ENCODE measurements around the gene LIMS1.
"Not testable (repeated sequence)": the region's sequence is repeated elsewhere in the genome, so short reads cannot be mapped to it uniquely, and the experiment has no call there.

Gene LIMS1

GRCh38 chr2:108653425-108653824 is 119.2 kb downstream of the LIMS1 start:
- not testable (repeated sequence) for H3K27me3 ChIP-seq (ENCODE audit: low read length); H3K36me3 ChIP-seq (ENCODE audit: low read length); H3F3A ChIP-seq (ENCODE audit: insufficient read depth); H3K9ac ChIP-seq (ENCODE audit: low read length); H4K20me1 ChIP-seq (ENCODE audit: low read depth, low read length); H3K79me2 ChIP-seq (ENCODE audit: insufficient read depth, low read length); H3K4me2 ChIP-seq (ENCODE audit: low read depth, low read length, poor library complexity, severe bottlenecking); H3K4me3 ChIP-seq (ENCODE audit: insufficient read depth, low read length, poor library complexity, severe bottlenecking); H3K27ac ChIP-seq (ENCODE audit: low read depth, low read length); H3K9me2 ChIP-seq (replicated peaks; ENCODE audit: insufficient read depth, low read length); H3K9me3 ChIP-seq (ENCODE audit: insufficient read depth, low read length); H2AFZ ChIP-seq (ENCODE audit: low read depth, low read length, severe bottlenecking)

DNA sequence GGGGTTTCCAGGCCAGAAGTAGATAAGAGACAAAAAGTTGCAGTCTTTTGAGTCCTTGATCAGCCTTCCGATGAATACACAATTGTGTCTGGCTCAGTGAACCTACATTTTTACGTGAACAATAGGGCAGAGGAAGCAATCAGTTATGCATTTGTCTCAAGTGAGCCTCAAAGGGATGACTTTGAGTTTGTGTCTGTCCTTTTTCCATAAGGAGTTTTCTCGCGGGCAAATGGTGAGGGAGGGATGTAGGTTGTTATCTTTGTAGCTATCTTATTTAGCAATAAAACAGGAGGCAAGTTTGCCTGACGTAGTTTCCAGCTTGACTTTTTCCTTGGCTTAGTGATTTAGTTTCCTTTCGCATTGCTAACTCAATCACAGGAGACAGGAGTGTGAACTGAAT is 119.6 kb downstream of the LIMS1 start:
- H3K9me2 ChIP-seq (replicated peaks; ENCODE audit: insufficient read depth, low read length); H3K27me3 ChIP-seq (ENCODE audit: low read length); H3F3A ChIP-seq (ENCODE audit: insufficient read depth); H3K9ac ChIP-seq (ENCODE audit: low read length); H4K20me1 ChIP-seq (ENCODE audit: low read depth, low read length); H3K4me2 ChIP-seq (ENCODE audit: low read depth, low read length, poor library complexity, severe bottlenecking); H3K27ac ChIP-seq (ENCODE audit: low read depth, low read length); H3K9me3 ChIP-seq (ENCODE audit: insufficient read depth, low read length); H3K79me2 ChIP-seq (ENCODE audit: insufficient read depth, low read length); H2AFZ ChIP-seq (ENCODE audit: low read depth, low read length, severe bottlenecking); H3K4me3 ChIP-seq (ENCODE audit: insufficient read depth, low read length, poor library complexity, severe bottlenecking); H3K36me3 ChIP-seq (ENCODE audit: low read length): not testable (repeated sequence)

DNA sequence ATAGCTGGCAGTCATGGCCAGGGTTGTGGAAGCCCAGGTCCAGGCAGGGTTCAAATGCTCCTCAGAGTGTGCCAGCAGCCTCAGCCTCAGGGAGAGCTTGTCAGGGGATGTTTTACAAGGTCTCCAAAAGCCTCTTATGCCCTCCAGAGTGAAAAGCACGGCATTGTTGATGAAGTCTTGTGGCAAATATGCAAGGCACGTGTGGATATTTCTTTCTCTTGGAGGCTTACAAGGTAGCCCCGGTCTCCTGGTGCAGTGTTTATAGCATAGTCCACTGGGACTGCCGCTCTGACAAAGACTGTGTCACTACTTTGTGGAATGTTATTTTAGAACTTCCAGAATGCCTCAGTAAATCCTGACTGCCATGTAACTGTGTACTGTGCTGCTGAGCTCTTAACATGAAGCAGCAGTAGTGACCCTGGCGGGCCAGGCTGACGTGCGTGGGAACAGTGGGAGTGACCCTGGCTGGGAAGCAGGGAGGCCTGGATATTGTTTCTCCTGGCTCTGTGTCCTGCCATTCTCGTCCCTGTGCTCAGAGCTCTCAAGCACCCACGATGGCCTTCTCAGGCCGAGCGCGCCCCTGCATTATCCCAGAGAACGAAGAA is 120.4 kb downstream of the LIMS1 start:
- H3K9ac ChIP-seq (ENCODE audit: low read length); H4K20me1 ChIP-seq (ENCODE audit: low read depth, low read length); H3K4me2 ChIP-seq (ENCODE audit: low read depth, low read length, poor library complexity, severe bottlenecking); H3K9me3 ChIP-seq (ENCODE audit: insufficient read depth, low read length); H3K4me3 ChIP-seq (ENCODE audit: insufficient read depth, low read length, poor library complexity, severe bottlenecking); H3K9me2 ChIP-seq (replicated peaks; ENCODE audit: insufficient read depth, low read length); H2AFZ ChIP-seq (ENCODE audit: low read depth, low read length, severe bottlenecking); H3K27me3 ChIP-seq (ENCODE audit: low read length); H3F3A ChIP-seq (ENCODE audit: insufficient read depth); H3K36me3 ChIP-seq (ENCODE audit: low read length); H3K27ac ChIP-seq (ENCODE audit: low read depth, low read length); H3K79me2 ChIP-seq (ENCODE audit: insufficient read depth, low read length): not testable (repeated sequence)

DNA sequence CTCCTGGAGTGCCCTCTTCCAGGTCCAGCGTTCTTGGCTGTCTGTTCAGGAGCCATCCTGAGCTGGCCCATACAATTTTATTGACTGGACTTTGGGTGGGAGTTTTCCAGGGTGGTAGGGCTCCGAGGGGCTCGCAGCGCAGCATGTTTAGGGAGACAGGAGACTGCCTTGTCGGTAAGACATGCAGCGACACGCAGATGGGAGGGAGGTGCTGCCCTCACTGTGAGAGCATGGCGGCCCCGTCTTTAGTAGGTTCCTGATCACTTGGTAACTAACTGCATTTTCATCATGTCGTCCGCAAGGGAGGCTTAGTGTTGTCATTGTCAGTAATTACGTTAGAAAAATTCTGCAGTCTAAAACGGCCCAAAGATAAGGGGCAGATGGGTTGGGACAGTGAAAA is 121.0 kb downstream of the LIMS1 start:
- H3K4me2 ChIP-seq (ENCODE audit: low read depth, low read length, poor library complexity, severe bottlenecking); H3K79me2 ChIP-seq (ENCODE audit: insufficient read depth, low read length); H3F3A ChIP-seq (ENCODE audit: insufficient read depth); H3K36me3 ChIP-seq (ENCODE audit: low read length); H3K27ac ChIP-seq (ENCODE audit: low read depth, low read length); H3K27me3 ChIP-seq (ENCODE audit: low read length); H3K9me2 ChIP-seq (replicated peaks; ENCODE audit: insufficient read depth, low read length); H3K4me3 ChIP-seq (ENCODE audit: insufficient read depth, low read length, poor library complexity, severe bottlenecking); H3K9ac ChIP-seq (ENCODE audit: low read length); H3K9me3 ChIP-seq (ENCODE audit: insufficient read depth, low read length); H4K20me1 ChIP-seq (ENCODE audit: low read depth, low read length); H2AFZ ChIP-seq (ENCODE audit: low read depth, low read length, severe bottlenecking): not testable (repeated sequence)

GRCh38 chr2:108656282-108656681 is 122.0 kb downstream of the LIMS1 start:
- not testable (repeated sequence) for H4K20me1 ChIP-seq (ENCODE audit: low read depth, low read length); H3K27ac ChIP-seq (ENCODE audit: low read depth, low read length); H3K36me3 ChIP-seq (ENCODE audit: low read length); H3K27me3 ChIP-seq (ENCODE audit: low read length); H3K4me2 ChIP-seq (ENCODE audit: low read depth, low read length, poor library complexity, severe bottlenecking); H3K9me3 ChIP-seq (ENCODE audit: insufficient read depth, low read length); H2AFZ ChIP-seq (ENCODE audit: low read depth, low read length, severe bottlenecking); H3K79me2 ChIP-seq (ENCODE audit: insufficient read depth, low read length); H3K4me3 ChIP-seq (ENCODE audit: insufficient read depth, low read length, poor library complexity, severe bottlenecking); H3K9me2 ChIP-seq (replicated peaks; ENCODE audit: insufficient read depth, low read length); H3F3A ChIP-seq (ENCODE audit: insufficient read depth); H3K9ac ChIP-seq (ENCODE audit: low read length)

DNA sequence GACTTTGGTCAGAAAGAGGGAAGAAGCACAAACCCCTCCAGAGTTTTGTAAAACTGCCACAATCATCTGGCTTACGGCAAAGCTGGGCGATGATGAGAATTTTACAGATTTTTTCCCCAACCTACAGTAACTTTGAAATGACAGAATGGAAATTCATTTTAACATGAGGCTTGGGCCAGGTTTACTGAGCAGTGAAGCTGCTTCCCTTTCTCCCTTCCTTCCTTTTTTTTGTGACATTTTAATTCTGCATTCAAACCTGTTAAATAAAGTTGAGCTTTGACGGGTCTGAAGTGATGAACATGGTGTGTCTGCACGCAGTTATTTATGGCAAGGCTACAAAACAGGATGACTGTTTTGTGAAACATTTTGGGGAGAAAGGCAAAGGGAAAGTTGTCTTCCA is 123.2 kb downstream of the LIMS1 start:
- H3F3A ChIP-seq (ENCODE audit: insufficient read depth); H2AFZ ChIP-seq (ENCODE audit: low read depth, low read length, severe bottlenecking); H3K4me2 ChIP-seq (ENCODE audit: low read depth, low read length, poor library complexity, severe bottlenecking); H3K27me3 ChIP-seq (ENCODE audit: low read length); H3K36me3 ChIP-seq (ENCODE audit: low read length); H3K79me2 ChIP-seq (ENCODE audit: insufficient read depth, low read length); H3K4me3 ChIP-seq (ENCODE audit: insufficient read depth, low read length, poor library complexity, severe bottlenecking); H3K27ac ChIP-seq (ENCODE audit: low read depth, low read length); H3K9me3 ChIP-seq (ENCODE audit: insufficient read depth, low read length); H4K20me1 ChIP-seq (ENCODE audit: low read depth, low read length); H3K9me2 ChIP-seq (replicated peaks; ENCODE audit: insufficient read depth, low read length); H3K9ac ChIP-seq (ENCODE audit: low read length): not testable (repeated sequence)

DNA sequence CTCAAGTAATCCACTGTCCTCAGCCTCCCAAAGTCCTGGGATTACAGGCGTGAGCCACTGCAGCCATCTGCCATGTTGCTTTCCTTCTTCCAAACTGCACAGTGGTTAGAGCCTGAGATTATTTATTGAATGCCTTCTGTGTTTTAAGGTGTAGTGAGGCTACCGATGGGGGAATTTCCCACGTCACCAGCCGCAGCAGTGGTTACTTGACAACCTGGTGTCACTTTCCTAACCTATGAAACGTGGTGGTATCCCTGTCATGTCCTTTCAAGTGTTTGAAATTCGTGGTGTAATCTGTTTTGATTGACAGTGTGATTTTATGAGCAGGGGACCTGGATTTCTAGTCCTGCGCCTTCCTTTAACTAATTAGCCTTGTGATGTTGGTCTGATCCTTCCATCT is 124.3 kb downstream of the LIMS1 start:
- H3K27ac ChIP-seq (ENCODE audit: low read depth, low read length); H3F3A ChIP-seq (ENCODE audit: insufficient read depth); H3K27me3 ChIP-seq (ENCODE audit: low read length); H3K4me2 ChIP-seq (ENCODE audit: low read depth, low read length, poor library complexity, severe bottlenecking); H3K36me3 ChIP-seq (ENCODE audit: low read length); H3K9me2 ChIP-seq (replicated peaks; ENCODE audit: insufficient read depth, low read length); H3K79me2 ChIP-seq (ENCODE audit: insufficient read depth, low read length); H3K9ac ChIP-seq (ENCODE audit: low read length); H2AFZ ChIP-seq (ENCODE audit: low read depth, low read length, severe bottlenecking); H3K4me3 ChIP-seq (ENCODE audit: insufficient read depth, low read length, poor library complexity, severe bottlenecking); H3K9me3 ChIP-seq (ENCODE audit: insufficient read depth, low read length); H4K20me1 ChIP-seq (ENCODE audit: low read depth, low read length): not testable (repeated sequence)

DNA sequence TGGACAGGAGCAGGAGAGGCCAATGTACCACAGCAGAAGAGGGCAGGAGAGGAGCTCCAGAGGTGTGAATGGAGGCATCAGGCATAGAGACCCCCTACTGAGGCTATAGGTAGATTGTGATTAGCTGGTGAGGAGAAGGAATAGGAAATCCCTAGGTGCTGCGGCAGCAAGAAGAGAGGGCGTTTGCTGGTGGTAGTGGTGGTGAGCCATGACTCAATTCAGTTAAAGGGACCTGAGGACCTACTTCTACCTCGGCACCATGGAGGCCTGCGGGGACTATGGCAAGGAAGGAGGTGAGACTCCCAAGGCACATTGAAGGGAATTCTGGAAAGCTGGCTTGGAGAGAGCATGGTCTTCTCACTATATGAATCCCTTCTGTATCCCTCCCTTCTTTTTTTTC is 127.2 kb downstream of the LIMS1 start:
- not testable (repeated sequence) for H3K4me3 ChIP-seq (ENCODE audit: insufficient read depth, low read length, poor library complexity, severe bottlenecking); H3K27me3 ChIP-seq (ENCODE audit: low read length); H3K27ac ChIP-seq (ENCODE audit: low read depth, low read length); H3F3A ChIP-seq (ENCODE audit: insufficient read depth); H2AFZ ChIP-seq (ENCODE audit: low read depth, low read length, severe bottlenecking); H3K4me2 ChIP-seq (ENCODE audit: low read depth, low read length, poor library complexity, severe bottlenecking); H3K36me3 ChIP-seq (ENCODE audit: low read length); H3K9ac ChIP-seq (ENCODE audit: low read length); H3K79me2 ChIP-seq (ENCODE audit: insufficient read depth, low read length); H4K20me1 ChIP-seq (ENCODE audit: low read depth, low read length); H3K9me3 ChIP-seq (ENCODE audit: insufficient read depth, low read length); H3K9me2 ChIP-seq (replicated peaks; ENCODE audit: insufficient read depth, low read length)

All from SU-DHL-6 (cell line).